ENCODE data around the gene ODF2.

GRCh38 chr9:128439273-128439672, 16.5 kb upstream of the ODF2 start:
- TF ChIP-seq ELF1 (IDR thresholded peaks at IDR 0.05) (no peak), MXI1 (IDR thresholded peaks at IDR 0.05; ENCODE audit: low read depth, low read length) (no peak), CTCF (IDR thresholded peaks at IDR 0.05) (no peak), EP300 (IDR thresholded peaks at IDR 0.05; ENCODE audit: borderline replicate concordance in 1 of 2, low read depth in 1 of 2, low read length in 1 of 2) (no peak), MAX (IDR thresholded peaks at IDR 0.05; ENCODE audit: low read depth) (no peak), POLR2AphosphoS5 (IDR thresholded peaks at IDR 0.05; ENCODE audit: low read depth, low read length) (no peak)
